ENCODE data around the gene LY6G5C. TPM values are rescaled to one million over a fixed set of nuclear protein-coding genes. Genes with fewer than 3 reads are reported as not detected.

Gene LY6G5C
- total and polyA plus RNA-seq, 9 of the 15 experiments (the other 6 are each of a cell fraction or from before 2014, with no cell fraction given), result 0.10 to 0.67 (median 0.46) TPM; not detected in 4

- TF ChIP-seq, protein P1, sequence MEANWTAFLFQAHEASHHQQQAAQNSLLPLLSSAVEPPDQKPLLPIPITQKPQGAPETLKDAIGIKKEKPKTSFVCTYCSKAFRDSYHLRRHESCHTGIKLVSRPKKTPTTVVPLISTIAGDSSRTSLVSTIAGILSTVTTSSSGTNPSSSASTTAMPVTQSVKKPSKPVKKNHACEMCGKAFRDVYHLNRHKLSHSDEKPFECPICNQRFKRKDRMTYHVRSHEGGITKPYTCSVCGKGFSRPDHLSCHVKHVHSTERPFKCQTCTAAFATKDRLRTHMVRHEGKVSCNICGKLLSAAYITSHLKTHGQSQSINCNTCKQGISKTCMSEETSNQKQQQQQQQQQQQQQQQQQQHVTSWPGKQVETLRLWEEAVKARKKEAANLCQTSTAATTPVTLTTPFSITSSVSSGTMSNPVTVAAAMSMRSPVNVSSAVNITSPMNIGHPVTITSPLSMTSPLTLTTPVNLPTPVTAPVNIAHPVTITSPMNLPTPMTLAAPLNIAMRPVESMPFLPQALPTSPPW (CRISPR knock-in tag; IDR thresholded peaks at IDR 0.05), result no peak
- TF ChIP-seq, protein P2, sequence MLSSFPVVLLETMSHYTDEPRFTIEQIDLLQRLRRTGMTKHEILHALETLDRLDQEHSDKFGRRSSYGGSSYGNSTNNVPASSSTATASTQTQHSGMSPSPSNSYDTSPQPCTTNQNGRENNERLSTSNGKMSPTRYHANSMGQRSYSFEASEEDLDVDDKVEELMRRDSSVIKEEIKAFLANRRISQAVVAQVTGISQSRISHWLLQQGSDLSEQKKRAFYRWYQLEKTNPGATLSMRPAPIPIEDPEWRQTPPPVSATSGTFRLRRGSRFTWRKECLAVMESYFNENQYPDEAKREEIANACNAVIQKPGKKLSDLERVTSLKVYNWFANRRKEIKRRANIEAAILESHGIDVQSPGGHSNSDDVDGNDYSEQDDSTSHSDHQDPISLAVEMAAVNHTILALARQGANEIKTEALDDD (IDR thresholded peaks at IDR 0.05), result 0 out of 2 replicates have a peak, but pooled peaks have one; percentile 38
- no peak for TF ChIP-seq ETV6 (IDR thresholded peaks at IDR 0.05; ENCODE audit: borderline replicate concordance in 1 of 2, low read depth in 2 of 2, low read length in 1 of 2)
- no peak for TF ChIP-seq ETV6 (CRISPR knock-in tag; IDR thresholded peaks at IDR 0.05; ENCODE audit: borderline replicate concordance)
- no peak; the same call in 1 of the 2 replicates for TF ChIP-seq ZNF583 (CRISPR knock-in tag; IDR thresholded peaks at IDR 0.05)
- TF ChIP-seq, protein P3, sequence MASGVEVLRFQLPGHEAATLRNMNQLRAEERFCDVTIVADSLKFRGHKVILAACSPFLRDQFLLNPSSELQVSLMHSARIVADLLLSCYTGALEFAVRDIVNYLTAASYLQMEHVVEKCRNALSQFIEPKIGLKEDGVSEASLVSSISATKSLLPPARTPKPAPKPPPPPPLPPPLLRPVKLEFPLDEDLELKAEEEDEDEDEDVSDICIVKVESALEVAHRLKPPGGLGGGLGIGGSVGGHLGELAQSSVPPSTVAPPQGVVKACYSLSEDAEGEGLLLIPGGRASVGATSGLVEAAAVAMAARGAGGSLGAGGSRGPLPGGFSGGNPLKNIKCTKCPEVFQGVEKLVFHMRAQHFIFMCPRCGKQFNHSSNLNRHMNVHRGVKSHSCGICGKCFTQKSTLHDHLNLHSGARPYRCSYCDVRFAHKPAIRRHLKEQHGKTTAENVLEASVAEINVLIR (CRISPR knock-in tag; IDR thresholded peaks at IDR 0.05), result peak; percentile 54; the same call in 1 of the 2 replicates
- TF ChIP-seq SREBF1 (IDR thresholded peaks at IDR 0.05; ENCODE audit: borderline replicate concordance, low read depth, low read length), result no peak
- no peak for TF ChIP-seq BRD4 (IDR thresholded peaks at IDR 0.05)
- no peak for TF ChIP-seq ZNF518B (CRISPR knock-in tag; IDR thresholded peaks at IDR 0.05)
- TF ChIP-seq EWSR1 (IDR thresholded peaks at IDR 0.05; ENCODE audit: borderline replicate concordance, low read depth, partially characterized antibody), result no peak
- TF ChIP-seq ELF1 (tag; IDR thresholded peaks at IDR 0.05), result no peak
- peak; percentile 24; the same call in 1 of the 2 replicates for TF ChIP-seq SMARCE1 (IDR thresholded peaks at IDR 0.05)
- 0 out of 2 replicates have a peak, but pooled peaks have one; percentile 47 for TF ChIP-seq ZNF764 (CRISPR knock-in tag; IDR thresholded peaks at IDR 0.05; ENCODE audit: low read depth)
- no peak for TF ChIP-seq NR4A1 (CRISPR knock-in tag; IDR thresholded peaks at IDR 0.05)
- no peak for TF ChIP-seq NR4A1 (tag; IDR thresholded peaks at IDR 0.05)
- peak; percentile 94 for TF ChIP-seq MEIS2 (IDR thresholded peaks at IDR 0.05; ENCODE audit: partially characterized antibody)
- TF ChIP-seq NFE2L1 (tag; IDR thresholded peaks at IDR 0.05; ENCODE audit: borderline replicate concordance, low read depth), result no peak
- TF ChIP-seq MED1 (CRISPR knock-in tag; IDR thresholded peaks at IDR 0.05; ENCODE audit: borderline replicate concordance), result no peak
- no peak for TF ChIP-seq MYBL2 (IDR thresholded peaks at IDR 0.05; ENCODE audit: low read depth)
- no peak for TF ChIP-seq MYBL2 (CRISPR knock-in tag; IDR thresholded peaks at IDR 0.05; ENCODE audit: borderline replicate concordance)
- no peak for TF ChIP-seq MYC (IDR thresholded peaks at IDR 0.05; ENCODE audit: low read depth, low read length)
- peak; percentile 66; the same call in 1 of the 2 replicates for TF ChIP-seq MYC (CRISPR knock-in tag; IDR thresholded peaks at IDR 0.05; ENCODE audit: borderline replicate concordance, low read depth)
Measured at GRCh38 chr6:31727034-31727716, 46.3 kb upstream of the LY6G5C start (continued).
